Effector memory CD4-positive, alpha-beta T cell (primary cell): ENCODE results near the gene SEMA4B.
"Not testable (repeated sequence)": the region's sequence is repeated elsewhere in the genome, so short reads cannot be mapped to it uniquely, and the experiment has no call there.

Experiments used
- DNase-seq, 3 donors: peaks; one replicate each; pipeline ENCODE4 v3.0.0-alpha.2; 2020
- H3K27ac ChIP-seq: 2 replicates; pipeline ENCODE4 v1.7.0; 2013; ENCODE audit warnings: mild to moderate bottlenecking, low read length, moderate library complexity; ENCODE audit not compliant: insufficient read depth, poor library complexity, severe bottlenecking
- H3K27me3 ChIP-seq: replicated peaks from 2 replicates; pipeline ENCODE4 v1.7.0; 2013; ENCODE audit warnings: mild to moderate bottlenecking, low read length; ENCODE audit not compliant: insufficient read depth, control insufficient read depth, poor library complexity, severe bottlenecking
- H3K36me3 ChIP-seq: 2 replicates; pipeline ENCODE4 v1.7.0; 2013; ENCODE audit warnings: mild to moderate bottlenecking, low read length, moderate library complexity; ENCODE audit not compliant: control insufficient read depth, insufficient read depth
- H3K4me1 ChIP-seq: 2 replicates; pipeline ENCODE4 v1.7.0; 2013; ENCODE audit warnings: low read length, mild to moderate bottlenecking; ENCODE audit not compliant: control insufficient read depth, insufficient read depth, poor library complexity, severe bottlenecking
- H3K4me3 ChIP-seq: 2 replicates; pipeline ENCODE4 v1.7.0; 2013; ENCODE audit warnings: low read length, low read depth, mild to moderate bottlenecking; ENCODE audit not compliant: insufficient read depth, poor library complexity, severe bottlenecking
- H3K9me3 ChIP-seq: 2 replicates; pipeline ENCODE4 v1.7.0; 2013; ENCODE audit warnings: mild to moderate bottlenecking, low read length, moderate library complexity; ENCODE audit not compliant: control insufficient read depth

Gene SEMA4B

DNA sequence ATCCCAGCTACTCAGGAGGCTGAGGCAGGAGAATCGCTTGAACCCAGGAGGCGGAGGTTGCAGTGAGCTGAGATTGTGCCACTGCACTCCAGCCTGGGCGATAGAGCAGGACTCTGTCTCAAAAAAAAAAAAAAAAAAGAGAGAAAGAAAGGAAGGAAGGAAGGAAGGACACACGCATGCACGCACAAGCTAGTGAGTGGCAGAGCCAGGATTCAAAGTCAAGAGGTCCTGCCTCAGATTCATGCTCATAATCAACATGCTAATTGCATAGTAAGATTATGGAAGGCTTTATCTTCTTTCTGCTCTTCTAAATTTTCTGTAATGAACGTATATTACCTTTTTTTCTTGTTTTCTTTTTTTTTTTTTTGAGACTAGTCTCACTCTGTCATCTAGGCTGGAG, 59.6 kb downstream of the SEMA4B start:
- H3K4me3 ChIP-seq, H3K36me3 ChIP-seq, H3K4me1 ChIP-seq, DNase-seq, H3K9me3 ChIP-seq, H3K27me3 ChIP-seq, H3K27ac ChIP-seq: not testable (repeated sequence)

DNA sequence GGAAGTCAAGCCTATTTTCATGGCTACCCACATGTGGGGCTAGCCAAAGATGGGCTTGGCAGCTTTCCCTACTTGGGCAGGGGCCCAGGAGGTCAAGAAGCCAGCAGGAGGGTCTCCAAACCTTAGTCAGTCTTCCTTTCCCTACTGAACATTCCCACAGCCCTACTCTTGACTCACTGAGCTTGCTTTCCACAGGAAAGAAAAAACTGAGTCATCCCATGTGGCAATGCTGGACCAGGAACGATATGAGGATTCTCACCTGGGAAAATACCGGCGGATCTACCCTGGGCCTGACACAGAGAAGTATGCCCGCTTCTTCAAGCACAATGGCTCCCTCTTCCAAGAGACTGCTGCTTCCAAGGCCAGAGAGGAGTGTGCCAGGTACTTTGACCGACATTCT, 60.7 kb downstream of the SEMA4B start:
- Histone ChIP-seq H3K36me3 (no peaks in the 10 kb centered on the region), H3K27me3 (no peaks in the 10 kb centered on the region), H3K27ac (no peak overlapping the region), H3K4me3 (no peak overlapping the region), H3K4me1 (peaks cover 14% of the 10 kb centered on the region), H3K9me3 (no peaks in the 10 kb centered on the region)
- DNase-seq = no peak

DNA sequence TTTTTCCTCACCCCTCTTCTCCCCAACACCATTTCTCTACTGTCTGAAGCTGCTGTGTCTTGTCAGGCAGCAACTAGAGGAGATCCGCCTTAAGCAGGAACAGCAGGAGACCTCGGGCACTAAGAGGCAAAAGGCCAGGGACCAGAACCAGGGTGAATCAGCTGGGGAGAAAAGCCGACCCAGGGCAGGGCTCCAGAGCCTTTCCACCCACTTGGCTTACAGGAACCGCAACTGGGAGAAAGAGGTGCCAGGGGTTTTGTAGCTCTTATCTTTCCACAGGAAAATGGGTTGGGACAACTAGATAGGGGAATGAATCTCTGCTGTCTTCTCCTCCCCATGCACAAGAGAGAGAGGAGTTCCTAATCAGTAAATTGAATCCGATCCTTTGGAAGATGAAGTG, 61.3 kb downstream of the SEMA4B start:
- Histone ChIP-seq H3K36me3 (no peaks in the 10 kb centered on the region), H3K27me3 (no peaks in the 10 kb centered on the region), H3K4me1 (peaks cover 21% of the 10 kb centered on the region), H3K9me3 (no peaks in the 10 kb centered on the region), H3K4me3 (no peak overlapping the region), H3K27ac (no peak overlapping the region)
- no peak for DNase-seq

DNA sequence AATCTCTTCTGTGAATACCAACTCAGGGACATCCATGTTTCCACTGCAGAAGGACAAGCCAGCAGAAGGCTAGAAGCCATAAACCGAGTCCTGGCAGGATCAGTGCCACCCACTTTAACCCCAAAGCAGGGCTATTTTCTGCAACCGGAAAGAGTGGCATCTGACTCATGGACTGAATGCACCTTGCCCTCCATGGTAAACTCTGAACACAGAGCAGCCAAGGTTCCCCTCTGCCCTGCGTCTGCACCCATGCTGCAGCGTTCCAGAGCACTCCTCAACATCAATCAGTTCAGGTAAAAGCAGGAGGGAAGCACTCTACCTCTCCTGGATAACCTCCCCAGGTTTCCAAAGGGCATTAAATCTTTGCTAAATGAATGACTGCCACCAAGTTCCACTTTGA, 63.5 kb downstream of the SEMA4B start:
- no peaks in the 10 kb centered on the region for H3K27me3 ChIP-seq
- H3K36me3 ChIP-seq = peaks cover 3% of the 10 kb centered on the region
- peak in 2 of 3 donors; percentile 9 to 11 for DNase-seq
- H3K9me3 ChIP-seq = no peaks in the 10 kb centered on the region
- H3K4me1 ChIP-seq = peaks cover 35% of the 10 kb centered on the region
- H3K4me3 ChIP-seq = peak overlapping the region; percentile 71
- peak overlapping the region; percentile 96 for H3K27ac ChIP-seq

DNA sequence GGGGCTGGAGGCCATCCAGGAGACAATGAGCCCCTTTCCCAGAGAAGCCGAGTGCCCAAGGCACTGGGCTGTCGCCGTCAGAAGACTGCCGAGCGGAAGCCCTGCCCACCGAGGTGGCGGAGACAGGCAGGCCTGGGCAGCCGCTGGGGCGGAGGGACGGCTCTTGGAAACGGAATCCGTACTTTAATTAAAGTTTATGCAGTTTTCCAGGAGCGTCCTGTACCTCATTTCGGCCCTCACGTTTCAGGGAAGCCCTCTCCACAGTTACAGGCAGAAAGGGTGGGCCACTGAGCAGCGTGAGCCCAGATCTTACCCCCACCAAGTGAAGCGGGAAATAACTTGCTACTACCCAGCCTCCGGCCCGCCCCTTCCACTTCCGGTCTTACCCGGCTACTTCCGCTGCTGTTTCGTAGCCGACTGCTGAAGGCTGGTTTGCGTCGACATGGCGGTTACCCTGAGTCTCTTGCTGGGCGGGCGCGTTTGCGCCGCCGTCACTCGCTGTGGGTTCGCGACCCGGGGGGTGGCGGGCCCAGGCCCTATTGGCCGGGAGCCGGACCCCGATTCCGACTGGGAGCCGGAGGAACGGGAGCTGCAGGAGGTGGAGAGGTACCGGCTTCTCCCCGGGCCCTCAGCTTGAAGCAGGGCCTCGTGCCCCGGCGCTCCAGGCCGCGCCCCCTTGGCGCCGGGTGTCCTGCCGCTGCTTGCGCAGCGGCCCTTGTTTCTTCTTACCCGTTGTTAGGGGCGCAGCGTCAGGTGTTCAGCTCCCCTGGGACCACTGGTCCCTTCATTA, 64.3 kb downstream of the SEMA4B start, which contains the start of gene NGRN:
NGRN (plus strand) TSS at position 402 of the 790 bp plus-strand sequence; CDS start at position 443, 41 bp downstream.
- Histone ChIP-seq H3K36me3 (peaks cover 10% of the 10 kb centered on the region), H3K4me3 (peak within 1 kb of the TSS; percentile 71), H3K9me3 (no peaks in the 10 kb centered on the region), H3K4me1 (peaks cover 39% of the 10 kb centered on the region), H3K27me3 (no peaks in the 10 kb centered on the region), H3K27ac (peak within 1 kb of the TSS; percentile 96)
- DNase-seq = peak; percentile 80 to 85 (median 84)

DNA sequence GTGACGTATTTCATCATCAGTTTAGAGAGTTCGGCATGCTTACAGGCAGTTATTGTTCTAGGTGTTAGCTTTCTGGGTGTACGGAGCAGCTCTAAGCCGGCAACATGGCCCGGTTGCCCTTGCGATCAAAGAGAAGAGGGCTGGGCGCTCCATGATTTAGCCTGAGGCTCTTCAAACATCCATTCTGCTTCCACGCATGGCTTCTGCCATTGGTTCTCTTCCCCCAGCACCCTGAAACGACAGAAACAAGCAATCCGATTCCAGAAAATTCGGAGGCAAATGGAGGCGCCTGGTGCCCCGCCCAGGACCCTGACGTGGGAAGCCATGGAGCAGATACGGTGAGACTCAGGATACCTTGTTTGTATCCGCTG, 64.9 kb downstream of the SEMA4B start:
- Histone ChIP-seq H3K4me1 (peaks cover 39% of the 10 kb centered on the region), H3K27ac (peak overlapping the region; percentile 96), H3K9me3 (no peaks in the 10 kb centered on the region), H3K27me3 (no peaks in the 10 kb centered on the region), H3K36me3 (peaks cover 15% of the 10 kb centered on the region), H3K4me3 (peak overlapping the region; percentile 71)
- DNase-seq = peak; percentile 11 to 53 (median 32)

DNA sequence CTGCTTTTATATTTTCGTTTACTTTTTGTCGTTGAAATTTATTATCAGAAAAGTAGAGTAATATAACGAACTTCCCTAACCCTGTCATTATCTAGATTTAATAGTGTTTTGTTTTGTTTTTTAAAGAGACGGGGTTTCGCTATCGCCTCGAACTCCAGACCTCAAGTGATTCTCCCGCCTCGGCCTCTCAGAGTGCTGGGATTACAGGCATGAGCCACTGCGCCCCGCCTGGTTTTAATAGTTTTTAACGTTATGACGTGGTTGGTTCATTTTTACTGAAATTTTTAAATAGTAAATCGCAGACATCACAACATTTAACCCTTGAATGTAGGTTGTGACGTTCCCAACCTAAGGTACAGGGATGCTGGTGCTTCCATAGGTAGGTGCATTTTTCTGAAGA, 65.4 kb downstream of the SEMA4B start:
- no peaks in the 10 kb centered on the region for H3K9me3 ChIP-seq
- peaks cover 39% of the 10 kb centered on the region for H3K4me1 ChIP-seq
- H3K36me3 ChIP-seq = peaks cover 20% of the 10 kb centered on the region
- H3K27me3 ChIP-seq = no peaks in the 10 kb centered on the region
- DNase-seq = peak in 1 of 3 donors; percentile 23
- peak overlapping the region; percentile 71 for H3K4me3 ChIP-seq
- peak overlapping the region; percentile 96 for H3K27ac ChIP-seq

DNA sequence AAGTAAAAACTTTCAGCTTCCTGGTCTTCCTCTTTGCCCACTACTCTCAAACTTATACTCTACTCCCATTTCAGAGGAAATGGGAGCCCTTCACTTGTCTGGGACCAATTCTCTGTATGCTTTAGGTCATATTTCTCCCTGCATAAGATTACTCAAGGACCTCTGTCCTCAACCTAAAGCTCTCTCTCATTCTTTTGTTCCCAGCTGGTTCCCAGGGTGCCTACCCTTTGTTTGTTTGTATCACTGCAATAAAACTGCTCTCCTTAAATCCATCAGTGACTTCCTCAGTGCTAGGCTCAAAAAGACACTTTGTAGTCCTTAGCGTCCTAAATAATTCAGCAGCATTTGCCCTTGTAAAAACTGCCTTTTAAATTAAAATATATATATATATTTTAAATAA, 67.3 kb downstream of the SEMA4B start:
- DNase-seq = no peak
- H3K27me3 ChIP-seq = no peaks in the 10 kb centered on the region
- peaks cover 39% of the 10 kb centered on the region for H3K4me1 ChIP-seq
- H3K36me3 ChIP-seq = peaks cover 28% of the 10 kb centered on the region
- no peaks in the 10 kb centered on the region for H3K9me3 ChIP-seq
- no peak overlapping the region for H3K4me3 ChIP-seq
- no peak overlapping the region for H3K27ac ChIP-seq

DNA sequence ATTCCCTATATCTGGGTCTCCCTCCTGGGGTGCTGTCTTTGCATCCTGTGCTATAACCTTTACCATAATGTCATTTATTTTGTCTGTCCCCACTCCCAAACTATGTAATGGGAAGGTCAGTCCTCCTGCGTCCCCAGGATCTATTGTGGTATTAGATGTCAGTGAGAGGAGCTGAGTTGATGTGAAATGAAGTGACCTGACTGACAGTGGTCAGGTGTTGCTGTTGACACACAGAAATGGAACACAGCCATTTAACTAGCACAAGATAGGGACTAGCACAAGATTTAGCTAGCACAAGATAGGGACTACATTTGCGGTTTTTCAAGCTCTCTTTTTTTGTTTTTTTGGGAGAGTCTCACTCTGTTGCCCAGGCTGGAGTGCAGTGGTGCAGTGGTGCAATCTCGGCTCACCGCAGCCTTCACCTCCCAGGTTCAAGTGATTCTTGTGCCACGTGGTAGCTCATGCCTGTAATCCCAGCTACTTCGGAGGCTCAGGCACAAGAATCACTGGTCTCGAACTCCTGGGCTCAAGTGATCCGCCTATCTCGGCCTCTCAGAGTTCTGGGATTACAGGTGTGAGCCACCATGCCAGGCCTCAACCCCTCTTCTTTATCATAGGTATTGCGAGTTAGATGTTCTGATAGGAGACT, 69.5 kb downstream of the SEMA4B start:
- no peaks in the 10 kb centered on the region for H3K9me3 ChIP-seq
- DNase-seq = no peak
- H3K4me3 ChIP-seq = no peak overlapping the region
- peaks cover 28% of the 10 kb centered on the region for H3K36me3 ChIP-seq
- peaks cover 30% of the 10 kb centered on the region for H3K4me1 ChIP-seq
- H3K27ac ChIP-seq = no peak overlapping the region
- no peaks in the 10 kb centered on the region for H3K27me3 ChIP-seq

DNA sequence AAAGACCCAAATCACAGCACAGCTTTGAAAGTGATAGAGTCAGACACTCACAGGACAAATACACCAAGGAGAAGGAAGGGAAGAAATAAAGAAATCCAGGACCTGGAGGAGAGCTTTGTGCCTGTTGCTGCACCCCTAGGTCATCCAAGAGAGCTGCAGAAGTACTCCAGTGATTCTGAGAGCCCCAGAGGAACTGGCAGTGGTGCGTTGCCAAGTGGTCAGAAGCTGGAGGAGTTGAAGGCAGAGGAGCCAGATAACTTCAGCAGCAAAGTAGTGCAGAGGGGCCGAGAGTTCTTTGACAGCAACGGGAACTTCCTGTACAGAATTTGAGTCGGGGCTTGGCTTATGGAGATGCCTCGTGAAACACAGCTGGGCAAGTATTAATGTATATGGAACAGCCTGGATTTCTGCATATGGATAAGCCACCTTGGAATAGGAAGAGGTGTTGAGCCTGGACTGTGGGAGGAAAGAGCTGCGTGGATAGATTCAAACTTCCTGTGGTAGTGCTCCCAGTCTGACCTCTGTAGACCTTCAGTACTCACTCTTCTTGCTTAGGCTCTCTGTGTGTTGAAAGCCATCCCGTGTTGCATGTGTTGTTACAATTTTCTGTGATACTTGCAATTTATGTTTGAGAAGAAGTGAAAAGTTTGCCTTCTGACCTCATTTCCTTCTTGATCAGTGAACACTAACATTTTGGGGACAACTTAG, 70.5 kb downstream of the SEMA4B start:
- H3K36me3 ChIP-seq = peaks cover 28% of the 10 kb centered on the region
- H3K27ac ChIP-seq = no peak overlapping the region
- H3K4me3 ChIP-seq = no peak overlapping the region
- H3K9me3 ChIP-seq = no peaks in the 10 kb centered on the region
- no peaks in the 10 kb centered on the region for H3K27me3 ChIP-seq
- H3K4me1 ChIP-seq = peaks cover 27% of the 10 kb centered on the region
- no peak for DNase-seq
